Muscle layer of duodenum (tissue), 2 donors: ENCODE results near the gene CGB1.

Experiments used
- H3K27ac ChIP-seq: one replicate; pipeline ENCODE4 v1.7.0; 2013; ENCODE audit warnings: mild to moderate bottlenecking, low read length
- H3K27me3 ChIP-seq: one replicate; pipeline ENCODE4 v1.7.0; 2013; ENCODE audit warnings: low read depth, mild to moderate bottlenecking, control low read depth, low read length
- H3K36me3 ChIP-seq, 2 donors: one replicate each; pipeline ENCODE4 v1.7.0; 2013; ENCODE audit warnings: low read length in 2 of 2, control low read depth in 1 of 2, mild to moderate bottlenecking in 1 of 2; ENCODE audit not compliant: insufficient read depth in 2 of 2, control insufficient read depth in 1 of 2
- H3K4me1 ChIP-seq, 2 donors: one replicate each; pipeline ENCODE4 v1.7.0; 2013; ENCODE audit warnings: low read length in 2 of 2, mild to moderate bottlenecking in 2 of 2, control low read depth in 1 of 2, moderate library complexity in 1 of 2; ENCODE audit not compliant: insufficient read depth in 2 of 2, control insufficient read depth in 1 of 2
- H3K4me3 ChIP-seq, 2 donors: one replicate each; pipeline ENCODE4 v1.7.0; 2013; ENCODE audit warnings: low read length in 2 of 2, low read depth in 1 of 2, mild to moderate bottlenecking in 1 of 2
- H3K9me3 ChIP-seq, 2 donors: one replicate each; pipeline ENCODE4 v1.7.0; 2013; ENCODE audit warnings: low read length in 2 of 2, control low read depth in 1 of 2, mild to moderate bottlenecking in 1 of 2; ENCODE audit not compliant: control insufficient read depth in 1 of 2
- donor health status: healthy.

CGB1 gene

DNA sequence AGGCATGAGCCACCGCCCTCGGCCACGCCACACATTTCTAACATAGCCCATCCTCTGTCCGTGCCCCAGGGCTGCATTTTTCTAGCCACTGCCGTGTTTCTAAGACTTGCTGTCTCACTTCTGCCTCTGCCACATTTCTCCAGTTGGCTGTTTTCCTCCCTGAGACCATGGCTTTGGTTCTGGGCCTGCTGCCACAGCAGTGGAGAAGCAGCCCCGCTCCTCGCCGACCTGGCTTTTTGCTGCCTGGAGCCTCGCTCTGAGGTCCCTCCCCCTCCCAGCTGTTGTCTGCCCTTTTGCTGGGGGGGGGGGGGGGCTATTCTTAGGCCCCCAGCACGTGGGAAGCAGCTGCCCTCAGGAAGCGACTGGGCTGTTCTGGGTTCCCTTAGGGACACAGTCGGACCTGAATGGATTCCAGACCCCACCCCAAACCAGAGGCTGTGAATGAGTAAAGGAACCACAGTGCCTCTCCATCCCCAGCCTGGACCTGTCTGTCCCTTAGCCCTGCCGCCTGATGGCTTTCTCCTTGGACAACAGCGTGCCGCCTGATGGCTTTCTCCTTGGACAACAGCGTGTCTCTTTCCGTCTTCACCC, 46.9 kb downstream of the CGB1 start:
- H3K9me3 ChIP-seq = no peaks in the 10 kb centered on the region
- H3K27ac ChIP-seq = no peak overlapping the region
- H3K27me3 ChIP-seq = no peaks in the 10 kb centered on the region
- no peak overlapping the region for H3K4me3 ChIP-seq
- H3K36me3 ChIP-seq = peaks cover 8 to 37% of the 10 kb centered on the region in 2 donors
- H3K4me1 ChIP-seq = peaks cover 5 to 30% of the 10 kb centered on the region in 2 donors

DNA sequence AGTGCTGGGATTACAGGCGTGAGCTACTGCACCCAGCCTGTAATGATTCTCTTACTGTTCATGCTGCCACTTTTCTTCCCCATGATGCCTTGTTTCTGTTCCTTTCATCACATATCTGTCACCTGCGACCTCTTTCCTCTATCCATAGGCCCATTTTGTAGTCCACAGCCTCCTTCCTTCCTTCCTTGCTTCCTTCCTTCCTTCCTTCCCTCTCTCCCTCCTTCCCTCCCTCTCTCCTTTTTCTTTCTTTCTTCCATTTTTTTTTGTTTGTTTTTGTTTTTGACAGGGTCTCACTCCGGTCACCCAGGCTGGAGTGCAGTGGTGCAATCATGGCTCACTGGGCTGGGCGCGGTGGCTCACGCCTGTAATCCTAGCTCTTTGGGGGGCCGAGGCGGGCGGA, 47.8 kb downstream of the CGB1 start:
- peaks cover 8 to 42% of the 10 kb centered on the region in 2 donors for H3K36me3 ChIP-seq
- no peak overlapping the region for H3K4me3 ChIP-seq
- H3K9me3 ChIP-seq = no peaks in the 10 kb centered on the region
- no peak overlapping the region for H3K27ac ChIP-seq
- peaks cover 5 to 21% of the 10 kb centered on the region in 2 donors for H3K4me1 ChIP-seq
- H3K27me3 ChIP-seq = no peaks in the 10 kb centered on the region

DNA sequence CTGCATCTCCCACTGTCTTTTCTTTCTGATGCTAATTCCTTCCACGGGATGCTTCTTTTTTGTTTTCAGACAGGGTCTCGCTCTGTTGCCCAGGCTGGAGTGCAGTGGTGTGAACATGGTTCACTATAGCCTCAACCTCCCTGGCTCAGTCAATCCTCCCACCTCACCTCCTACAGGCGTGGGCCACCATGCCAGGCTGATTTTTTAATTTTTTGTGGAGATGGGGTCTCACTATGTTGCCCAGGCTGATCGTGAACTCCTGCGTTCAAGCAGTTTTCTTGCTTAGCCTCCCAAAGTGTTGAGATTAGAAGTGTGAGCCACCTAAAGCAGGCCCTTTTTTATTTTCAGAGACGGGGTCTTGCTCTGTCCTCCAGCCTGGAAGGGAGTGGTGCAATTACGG, 48.4 kb downstream of the CGB1 start:
- no peaks in the 10 kb centered on the region for H3K27me3 ChIP-seq
- H3K9me3 ChIP-seq = no peaks in the 10 kb centered on the region
- peaks cover 8 to 47% of the 10 kb centered on the region in 2 donors for H3K36me3 ChIP-seq
- H3K4me1 ChIP-seq = peaks cover 5 to 20% of the 10 kb centered on the region in 2 donors
- no peak overlapping the region for H3K27ac ChIP-seq
- H3K4me3 ChIP-seq = no peak overlapping the region

DNA sequence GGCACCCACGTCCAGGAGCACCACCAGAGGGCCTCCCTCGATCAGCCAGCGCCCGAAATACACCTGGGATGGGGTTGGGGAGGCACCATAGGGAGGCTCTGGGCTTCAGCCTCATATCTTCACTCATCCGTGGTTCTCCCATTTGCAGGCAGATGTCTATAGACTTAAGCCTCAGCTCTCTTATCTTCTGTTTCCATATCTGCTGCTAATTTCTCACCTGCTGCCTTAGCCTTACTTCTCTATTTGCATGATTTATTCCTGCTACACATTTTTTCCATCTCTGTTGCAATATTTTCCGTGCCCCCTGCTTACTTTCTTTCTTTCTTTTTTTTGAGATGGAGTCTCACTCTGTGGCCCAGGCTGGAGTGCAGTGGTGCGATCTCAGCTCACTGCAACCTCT, 49.4 kb downstream of the CGB1 start:
- Histone ChIP-seq H3K4me3 (no peak overlapping the region), H3K9me3 (no peaks in the 10 kb centered on the region), H3K4me1 (peaks cover 5 to 20% of the 10 kb centered on the region in 2 donors), H3K27ac (no peak overlapping the region), H3K36me3 (peaks cover 12 to 54% of the 10 kb centered on the region in 2 donors), H3K27me3 (no peaks in the 10 kb centered on the region)

DNA sequence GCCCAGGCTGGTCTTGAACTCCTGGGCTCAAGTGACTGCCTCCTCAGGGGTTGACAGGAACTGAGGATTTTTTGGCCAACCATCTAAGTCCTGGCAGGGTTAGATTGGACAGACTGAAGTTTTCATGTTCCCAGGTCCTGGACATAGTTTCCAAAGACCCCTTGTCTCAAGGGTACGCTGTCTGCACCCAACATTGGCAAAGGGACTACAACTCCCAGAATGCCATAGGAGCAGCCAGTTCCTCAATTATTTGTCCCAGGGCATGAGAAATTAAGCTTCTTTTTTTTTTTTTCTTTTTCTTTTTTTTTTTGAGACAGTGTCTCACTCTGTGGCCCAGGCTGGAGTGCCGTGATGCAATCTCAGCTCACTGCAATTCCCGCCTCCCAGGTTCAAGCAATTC, 50.5 kb downstream of the CGB1 start:
- H3K27ac ChIP-seq = no peak overlapping the region
- H3K9me3 ChIP-seq = no peaks in the 10 kb centered on the region
- H3K4me1 ChIP-seq = peaks cover 0 to 11% of the 10 kb centered on the region in 2 donors
- H3K36me3 ChIP-seq = peaks cover 12 to 65% of the 10 kb centered on the region in 2 donors
- H3K4me3 ChIP-seq = no peak overlapping the region
- H3K27me3 ChIP-seq = no peaks in the 10 kb centered on the region

DNA sequence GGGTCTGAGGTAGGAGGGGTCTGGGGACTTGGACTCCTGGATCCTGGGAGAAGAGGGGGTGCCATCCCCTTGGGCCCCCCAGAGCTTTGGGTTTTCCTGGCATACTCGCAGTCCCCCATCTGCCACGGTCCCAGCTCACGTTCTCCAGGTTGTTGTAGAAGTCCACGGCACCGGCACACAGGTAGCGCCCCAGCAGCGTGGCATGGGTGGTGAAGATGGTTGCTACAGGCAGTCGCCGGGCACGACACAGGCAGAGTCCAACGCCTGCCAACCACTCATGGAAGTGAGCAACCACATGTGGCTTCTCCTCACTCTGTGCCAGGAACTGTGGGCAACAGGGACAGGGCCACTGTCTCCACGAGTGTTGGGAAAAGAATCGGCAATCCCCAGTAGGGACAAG, 51.0 kb downstream of the CGB1 start:
- H3K4me3 ChIP-seq = no peak overlapping the region
- peaks cover 12 to 65% of the 10 kb centered on the region in 2 donors for H3K36me3 ChIP-seq
- H3K9me3 ChIP-seq = no peaks in the 10 kb centered on the region
- no peaks in the 10 kb centered on the region for H3K27me3 ChIP-seq
- peaks cover 0 to 6% of the 10 kb centered on the region in 2 donors for H3K4me1 ChIP-seq
- no peak overlapping the region for H3K27ac ChIP-seq
